Measurements from ENCODE around the gene RNF112. TPM values are rescaled to one million over a fixed set of nuclear protein-coding genes. Genes with fewer than 3 reads are reported as not detected.
A peak's percentile ranks its signal among the peaks of the same experiment; 100 is the strongest.

Gene RNF112
- total and polyA plus RNA-seq, 10 donors, result 1.3 to 7.6 (median 2.5) TPM

- intact Hi-C loops (cut with DNase I; ENCODE audit: low total_unique reads), result no loop called here
- H3K9me3 ChIP-seq, result no peaks in the 10 kb centered on the region
- no peak for DNase-seq
- H3K27me3 ChIP-seq (replicated peaks in 1 of 7), result no peaks in the 10 kb centered on the region
- 76 to 88% (median 83%) methylated on average over 4 of the region's 4 CpGs for WGBS, 5 donors
- H3K36me3 ChIP-seq, result no peaks in the 10 kb centered on the region
- H3K4me3 ChIP-seq, result no peak overlapping the region
- no peak overlapping the region for H3K27ac ChIP-seq
- H3K4me1 ChIP-seq, result no peaks in the 10 kb centered on the region
- TF ChIP-seq POLR2AphosphoS5 (IDR thresholded peaks at IDR 0.05), result no peak
- TF ChIP-seq CTCF (IDR thresholded peaks at IDR 0.05 in 8 of 11, conservative IDR thresholded peaks at IDR 0.05 in 3 of 11), result no peak
- TF ChIP-seq POLR2A (IDR thresholded peaks at IDR 0.05), result no peak
These were observed 10.2 kb downstream of the RNF112 start for GRCh38 chr17:19421219-19421618.

GRCh38 chr17:19421926-19422325 lies 10.9 kb downstream of the RNF112 start:
- Histone ChIP-seq H3K4me1 (no peaks in the 10 kb centered on the region), H3K27ac (no peak overlapping the region), H3K4me3 (no peak overlapping the region), H3K27me3 (replicated peaks in 1 of 7) (no peaks in the 10 kb centered on the region), H3K9me3 (no peaks in the 10 kb centered on the region), H3K36me3 (no peaks in the 10 kb centered on the region)
- TF ChIP-seq POLR2A (IDR thresholded peaks at IDR 0.05) (no peak), CTCF (IDR thresholded peaks at IDR 0.05 in 8 of 11, conservative IDR thresholded peaks at IDR 0.05 in 3 of 11) (no peak), POLR2AphosphoS5 (IDR thresholded peaks at IDR 0.05) (no peak)
- WGBS, 5 donors, result 78 to 93% (median 90%) methylated on average over 6 of the region's 6 CpGs
- no peak for DNase-seq
- intact Hi-C loops (cut with DNase I; ENCODE audit: low total_unique reads), result no loop called here

- H3K4me3 ChIP-seq, result no peak overlapping the region
- WGBS, 5 donors, result 68 to 85% (median 78%) methylated on average over 8 of the region's 8 CpGs
- H3K4me1 ChIP-seq, result no peaks in the 10 kb centered on the region
- no peaks in the 10 kb centered on the region for H3K9me3 ChIP-seq
- H3K27ac ChIP-seq, result peak overlapping the region in 1 of 8 donors; percentile 10
- H3K36me3 ChIP-seq, result no peaks in the 10 kb centered on the region
- DNase-seq, result no peak
- intact Hi-C loops (cut with DNase I; ENCODE audit: low total_unique reads), result no loop called here
- no peaks in the 10 kb centered on the region for H3K27me3 ChIP-seq (replicated peaks in 1 of 7)
- TF ChIP-seq POLR2A (IDR thresholded peaks at IDR 0.05) (no peak), POLR2AphosphoS5 (IDR thresholded peaks at IDR 0.05) (no peak), CTCF (IDR thresholded peaks at IDR 0.05 in 8 of 11, conservative IDR thresholded peaks at IDR 0.05 in 3 of 11) (no peak)
These were observed 14.2 kb downstream of the RNF112 start for GRCh38 chr17:19424934-19425868.

GRCh38 chr17:19426631-19427030 lies 15.6 kb downstream of the RNF112 start:
- intact Hi-C loops (cut with DNase I; ENCODE audit: low total_unique reads), result no loop called here
- 89 to 95% (median 94%) methylated on average over 5 of the region's 5 CpGs for WGBS, 5 donors
- TF ChIP-seq CTCF (IDR thresholded peaks at IDR 0.05 in 8 of 11, conservative IDR thresholded peaks at IDR 0.05 in 3 of 11), result no peak
- no peak for TF ChIP-seq POLR2A (IDR thresholded peaks at IDR 0.05)
- no peak for TF ChIP-seq POLR2AphosphoS5 (IDR thresholded peaks at IDR 0.05)
- H3K36me3 ChIP-seq, result no peaks in the 10 kb centered on the region
- H3K27me3 ChIP-seq (replicated peaks in 1 of 7), result no peaks in the 10 kb centered on the region
- H3K27ac ChIP-seq, result no peak overlapping the region
- H3K4me1 ChIP-seq, result no peaks in the 10 kb centered on the region
- no peaks in the 10 kb centered on the region for H3K9me3 ChIP-seq
- H3K4me3 ChIP-seq, result no peak overlapping the region
- no peak for DNase-seq
